Measurements from ENCODE around the gene THAP12. TPM values are rescaled to one million over a fixed set of nuclear protein-coding genes. Genes with fewer than 3 reads are reported as not detected.

Gene THAP12
- total and polyA plus RNA-seq, 2 experiments from 2014 or later, result 20.1 to 36.0 TPM

GRCh38 chr11:76335842-76336241 is 45.1 kb downstream of the THAP12 start (continued):
- TF ChIP-seq JUNB (IDR thresholded peaks at IDR 0.05; ENCODE audit: unreplicated experiment), result no peak
- no peak for TF ChIP-seq POLR2AphosphoS5 (IDR thresholded peaks at IDR 0.05; ENCODE audit: low read depth)
- no peak for TF ChIP-seq STAT1 (IDR thresholded peaks at IDR 0.05; ENCODE audit: unreplicated experiment)

GRCh38 chr11:76334826-76335389 is 46.0 kb downstream of the THAP12 start:
- Mint-ChIP-seq H3K4me3 (no peak overlapping the region), H3K27me3 (ENCODE audit: insufficient read depth, low read depth, poor library complexity) (no peaks in the 10 kb centered on the region), H3K4me1 (no peaks in the 10 kb centered on the region), H3K9me3 (peaks cover 40% of the 10 kb centered on the region), H3K36me3 (ENCODE audit: low read depth) (peaks cover 30% of the 10 kb centered on the region), H3K27ac (no peak overlapping the region)
- H2AFZ ChIP-seq, result no peak overlapping the region
- no peaks in the 10 kb centered on the region for H3K9me2 ChIP-seq (ENCODE audit: insufficient read depth)
- H3F3A ChIP-seq (replicated peaks; ENCODE audit: low read depth), result no peaks in the 10 kb centered on the region
- ATAC-seq (no peak), DNase-seq (ENCODE audit: low spot score) (no peak)
- H4K20me1 ChIP-seq (replicated peaks; ENCODE audit: insufficient read depth), result no peaks in the 10 kb centered on the region
- H3K27me3 ChIP-seq (ENCODE audit: insufficient read depth), result no peaks in the 10 kb centered on the region
- H3K36me3 ChIP-seq (ENCODE audit: insufficient read depth), result no peaks in the 10 kb centered on the region
- H3K4me3 ChIP-seq, result no peak overlapping the region
- 0 out of 2 replicates have a peak, but pooled peaks cover 3% of the 10 kb centered on the region for H3K4me1 ChIP-seq (ENCODE audit: insufficient read depth)
- no peak overlapping the region for H3K27ac ChIP-seq (ENCODE audit: low read depth)
- no peak for TF ChIP-seq ZNF331 (CRISPR knock-in tag; IDR thresholded peaks at IDR 0.05; ENCODE audit: low read depth)
- no peak for TF ChIP-seq NANOG (IDR thresholded peaks at IDR 0.05; ENCODE audit: borderline replicate concordance)
- no peak for TF ChIP-seq REST (IDR thresholded peaks at IDR 0.05; ENCODE audit: unreplicated experiment)
- no peak for TF ChIP-seq EZH2 (IDR thresholded peaks at IDR 0.05; ENCODE audit: low read depth, unreplicated experiment)
- no peak for TF ChIP-seq CREB1 (CRISPR knock-in tag; IDR thresholded peaks at IDR 0.05; ENCODE audit: low read depth)
- TF ChIP-seq ETS1 (IDR thresholded peaks at IDR 0.05), result no peak
- no peak for TF ChIP-seq ZNF114 (CRISPR knock-in tag; IDR thresholded peaks at IDR 0.05)
- TF ChIP-seq, protein P1, sequence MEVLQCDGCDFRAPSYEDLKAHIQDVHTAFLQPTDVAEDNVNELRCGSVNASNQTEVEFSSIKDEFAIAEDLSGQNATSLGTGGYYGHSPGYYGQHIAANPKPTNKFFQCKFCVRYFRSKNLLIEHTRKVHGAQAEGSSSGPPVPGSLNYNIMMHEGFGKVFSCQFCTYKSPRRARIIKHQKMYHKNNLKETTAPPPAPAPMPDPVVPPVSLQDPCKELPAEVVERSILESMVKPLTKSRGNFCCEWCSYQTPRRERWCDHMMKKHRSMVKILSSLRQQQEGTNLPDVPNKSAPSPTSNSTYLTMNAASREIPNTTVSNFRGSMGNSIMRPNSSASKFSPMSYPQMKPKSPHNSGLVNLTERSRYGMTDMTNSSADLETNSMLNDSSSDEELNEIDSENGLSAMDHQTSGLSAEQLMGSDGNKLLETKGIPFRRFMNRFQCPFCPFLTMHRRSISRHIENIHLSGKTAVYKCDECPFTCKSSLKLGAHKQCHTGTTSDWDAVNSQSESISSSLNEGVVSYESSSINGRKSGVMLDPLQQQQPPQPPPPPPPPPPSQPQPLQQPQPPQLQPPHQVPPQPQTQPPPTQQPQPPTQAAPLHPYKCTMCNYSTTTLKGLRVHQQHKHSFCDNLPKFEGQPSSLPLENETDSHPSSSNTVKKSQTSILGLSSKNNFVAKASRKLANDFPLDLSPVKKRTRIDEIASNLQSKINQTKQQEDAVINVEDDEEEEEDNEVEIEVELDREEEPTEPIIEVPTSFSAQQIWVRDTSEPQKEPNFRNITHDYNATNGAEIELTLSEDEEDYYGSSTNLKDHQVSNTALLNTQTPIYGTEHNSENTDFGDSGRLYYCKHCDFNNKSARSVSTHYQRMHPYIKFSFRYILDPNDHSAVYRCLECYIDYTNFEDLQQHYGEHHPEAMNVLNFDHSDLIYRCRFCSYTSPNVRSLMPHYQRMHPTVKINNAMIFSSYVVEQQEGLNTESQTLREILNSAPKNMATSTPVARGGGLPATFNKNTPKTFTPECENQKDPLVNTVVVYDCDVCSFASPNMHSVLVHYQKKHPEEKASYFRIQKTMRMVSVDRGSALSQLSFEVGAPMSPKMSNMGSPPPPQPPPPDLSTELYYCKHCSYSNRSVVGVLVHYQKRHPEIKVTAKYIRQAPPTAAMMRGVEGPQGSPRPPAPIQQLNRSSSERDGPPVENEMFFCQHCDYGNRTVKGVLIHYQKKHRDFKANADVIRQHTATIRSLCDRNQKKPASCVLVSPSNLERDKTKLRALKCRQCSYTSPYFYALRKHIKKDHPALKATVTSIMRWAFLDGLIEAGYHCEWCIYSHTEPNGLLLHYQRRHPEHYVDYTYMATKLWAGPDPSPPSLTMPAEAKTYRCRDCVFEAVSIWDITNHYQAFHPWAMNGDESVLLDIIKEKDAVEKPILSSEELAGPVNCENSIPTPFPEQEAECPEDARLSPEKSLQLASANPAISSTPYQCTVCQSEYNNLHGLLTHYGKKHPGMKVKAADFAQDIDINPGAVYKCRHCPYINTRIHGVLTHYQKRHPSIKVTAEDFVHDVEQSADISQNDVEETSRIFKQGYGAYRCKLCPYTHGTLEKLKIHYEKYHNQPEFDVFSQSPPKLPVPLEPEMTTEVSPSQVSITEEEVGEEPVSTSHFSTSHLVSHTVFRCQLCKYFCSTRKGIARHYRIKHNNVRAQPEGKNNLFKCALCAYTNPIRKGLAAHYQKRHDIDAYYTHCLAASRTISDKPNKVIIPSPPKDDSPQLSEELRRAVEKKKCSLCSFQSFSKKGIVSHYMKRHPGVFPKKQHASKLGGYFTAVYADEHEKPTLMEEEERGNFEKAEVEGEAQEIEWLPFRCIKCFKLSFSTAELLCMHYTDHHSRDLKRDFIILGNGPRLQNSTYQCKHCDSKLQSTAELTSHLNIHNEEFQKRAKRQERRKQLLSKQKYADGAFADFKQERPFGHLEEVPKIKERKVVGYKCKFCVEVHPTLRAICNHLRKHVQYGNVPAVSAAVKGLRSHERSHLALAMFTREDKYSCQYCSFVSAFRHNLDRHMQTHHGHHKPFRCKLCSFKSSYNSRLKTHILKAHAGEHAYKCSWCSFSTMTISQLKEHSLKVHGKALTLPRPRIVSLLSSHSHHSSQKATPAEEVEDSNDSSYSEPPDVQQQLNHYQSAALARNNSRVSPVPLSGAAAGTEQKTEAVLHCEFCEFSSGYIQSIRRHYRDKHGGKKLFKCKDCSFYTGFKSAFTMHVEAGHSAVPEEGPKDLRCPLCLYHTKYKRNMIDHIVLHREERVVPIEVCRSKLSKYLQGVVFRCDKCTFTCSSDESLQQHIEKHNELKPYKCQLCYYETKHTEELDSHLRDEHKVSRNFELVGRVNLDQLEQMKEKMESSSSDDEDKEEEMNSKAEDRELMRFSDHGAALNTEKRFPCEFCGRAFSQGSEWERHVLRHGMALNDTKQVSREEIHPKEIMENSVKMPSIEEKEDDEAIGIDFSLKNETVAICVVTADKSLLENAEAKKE (CRISPR knock-in tag; IDR thresholded peaks at IDR 0.05), result no peak
- no peak for TF ChIP-seq EZH2phosphoT487 (IDR thresholded peaks at IDR 0.05; ENCODE audit: unreplicated experiment)
- TF ChIP-seq JUNB (IDR thresholded peaks at IDR 0.05; ENCODE audit: unreplicated experiment), result no peak
- TF ChIP-seq STAT1 (IDR thresholded peaks at IDR 0.05; ENCODE audit: unreplicated experiment), result no peak
- TF ChIP-seq, protein P2, sequence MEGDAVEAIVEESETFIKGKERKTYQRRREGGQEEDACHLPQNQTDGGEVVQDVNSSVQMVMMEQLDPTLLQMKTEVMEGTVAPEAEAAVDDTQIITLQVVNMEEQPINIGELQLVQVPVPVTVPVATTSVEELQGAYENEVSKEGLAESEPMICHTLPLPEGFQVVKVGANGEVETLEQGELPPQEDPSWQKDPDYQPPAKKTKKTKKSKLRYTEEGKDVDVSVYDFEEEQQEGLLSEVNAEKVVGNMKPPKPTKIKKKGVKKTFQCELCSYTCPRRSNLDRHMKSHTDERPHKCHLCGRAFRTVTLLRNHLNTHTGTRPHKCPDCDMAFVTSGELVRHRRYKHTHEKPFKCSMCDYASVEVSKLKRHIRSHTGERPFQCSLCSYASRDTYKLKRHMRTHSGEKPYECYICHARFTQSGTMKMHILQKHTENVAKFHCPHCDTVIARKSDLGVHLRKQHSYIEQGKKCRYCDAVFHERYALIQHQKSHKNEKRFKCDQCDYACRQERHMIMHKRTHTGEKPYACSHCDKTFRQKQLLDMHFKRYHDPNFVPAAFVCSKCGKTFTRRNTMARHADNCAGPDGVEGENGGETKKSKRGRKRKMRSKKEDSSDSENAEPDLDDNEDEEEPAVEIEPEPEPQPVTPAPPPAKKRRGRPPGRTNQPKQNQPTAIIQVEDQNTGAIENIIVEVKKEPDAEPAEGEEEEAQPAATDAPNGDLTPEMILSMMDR (conservative IDR thresholded peaks at IDR 0.05; ENCODE audit: low read depth in 2 of 2), result no peak
- no peak for TF ChIP-seq POLR2AphosphoS5 (IDR thresholded peaks at IDR 0.05; ENCODE audit: low read depth)
- H3K4me2 ChIP-seq, result no peak overlapping the region
- no peaks in the 10 kb centered on the region for H3K79me2 ChIP-seq (replicated peaks; ENCODE audit: insufficient read depth)
